Cardiac muscle cell (in vitro differentiated cells and primary cell): ENCODE results near the gene ARHGAP25. TPM values are rescaled to one million over a fixed set of nuclear protein-coding genes. Genes with fewer than 3 reads are reported as not detected.

ENCODE experiments used
- DNase-seq, 2 donors: peaks; one replicate each; pipeline versions ENCODE4 v3.0.0 to v3.0.0-alpha.2; 2010 to 2017; ENCODE audit warnings: low read depth in 1 of 2, low spot score in 1 of 2
- H3K27ac ChIP-seq: fragments of 200-600 bp; sonication (generic); 2 replicates; pipeline ENCODE4 v1.5.1; 2016
- H3K27me3 ChIP-seq: fragments of 200-600 bp; sonication (generic); 2 replicates; pipeline ENCODE4 v1.6.0; 2016; ENCODE audit warnings: control low read depth
- H3K36me3 ChIP-seq: fragments of 200-600 bp; sonication (generic); 2 replicates; pipeline ENCODE4 v1.5.1; 2016; ENCODE audit warnings: control low read depth
- H3K4me1 ChIP-seq: fragments of 200-600 bp; sonication (generic); 2 replicates; pipeline ENCODE4 v1.8.1; 2017; ENCODE audit warnings: low read depth, mild to moderate bottlenecking, mixed run types
- H3K4me3 ChIP-seq: fragments of 200-600 bp; sonication (generic); 2 replicates; pipeline ENCODE4 v1.5.1; 2016; ENCODE audit warnings: mild to moderate bottlenecking
- H3K9me3 ChIP-seq: fragments of 200-600 bp; sonication (generic); 2 replicates; pipeline ENCODE4 v1.5.1; 2017; ENCODE audit warnings: low read depth, mild to moderate bottlenecking, control low read depth
- CTCF ChIP-seq: IDR thresholded peaks from 2 replicates; pipeline ENCODE4 v1.5.1; 2012; ENCODE audit warnings: low read depth, mild to moderate bottlenecking, low read length
- polyA plus RNA-seq: library from polyadenylated mRNA; unstranded; fragments of >200 nt; fragmentation: Nextera tagmentation; extraction: Ambion mirVana; gene quantifications from 2 replicates; pipeline ENCODE4 v1.2.1, GENCODE V29; 2016
- total RNA-seq: library from RNA; depleted of rRNA; stranded (reverse); fragments of >200 nt; gene quantifications from 2 replicates; pipeline ENCODE4 v1.2.3, GENCODE V29; 2016

The ARHGAP25 gene
- total and polyA plus RNA-seq, 2 experiments from 2014 or later: 3.9 to 7.7 TPM

DNA sequence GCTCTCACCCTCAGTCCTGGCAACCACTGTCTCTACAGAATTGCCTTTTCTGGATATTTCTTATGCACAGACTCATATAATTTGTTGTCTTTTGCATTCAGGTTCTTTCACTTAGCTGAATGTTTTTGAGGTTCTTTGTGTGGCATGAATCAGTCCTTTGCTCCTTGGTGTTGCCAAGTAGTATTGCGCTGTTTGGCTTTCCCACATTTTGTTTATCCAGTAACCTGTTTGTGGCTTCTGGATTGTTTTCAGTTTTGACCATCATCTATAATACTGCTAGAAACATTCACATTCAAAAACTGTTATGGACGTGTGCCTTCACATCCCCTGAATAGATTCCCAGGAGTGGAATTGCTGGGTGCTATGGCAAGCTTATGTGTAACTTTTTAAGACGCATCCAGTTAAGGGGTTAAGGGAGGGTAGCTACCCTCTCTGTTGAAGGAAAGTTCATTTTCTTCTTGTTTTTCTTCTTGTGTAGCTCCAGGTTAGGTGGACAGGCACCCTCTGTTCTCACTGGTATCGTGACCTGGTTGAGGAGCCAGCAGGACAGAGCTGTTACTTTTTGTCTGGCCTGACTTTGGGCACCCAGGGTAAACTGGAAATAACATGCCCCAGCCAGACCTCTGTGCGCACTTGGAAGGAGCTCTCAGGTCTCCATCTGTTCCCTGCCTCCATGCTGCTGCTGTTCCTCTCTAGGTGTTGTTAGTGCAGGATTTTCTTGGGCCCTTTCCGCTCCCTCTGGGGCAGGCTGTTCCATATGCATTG, 29.6 kb downstream of the ARHGAP25 start:
- Histone ChIP-seq H3K9me3 (no peaks in the 10 kb centered on the region), H3K4me3 (no peak overlapping the region), H3K27me3 (no peaks in the 10 kb centered on the region), H3K36me3 (no peaks in the 10 kb centered on the region), H3K4me1 (peaks cover 50% of the 10 kb centered on the region), H3K27ac (no peak overlapping the region)
- no peak for DNase-seq
- no peak for TF ChIP-seq CTCF

DNA sequence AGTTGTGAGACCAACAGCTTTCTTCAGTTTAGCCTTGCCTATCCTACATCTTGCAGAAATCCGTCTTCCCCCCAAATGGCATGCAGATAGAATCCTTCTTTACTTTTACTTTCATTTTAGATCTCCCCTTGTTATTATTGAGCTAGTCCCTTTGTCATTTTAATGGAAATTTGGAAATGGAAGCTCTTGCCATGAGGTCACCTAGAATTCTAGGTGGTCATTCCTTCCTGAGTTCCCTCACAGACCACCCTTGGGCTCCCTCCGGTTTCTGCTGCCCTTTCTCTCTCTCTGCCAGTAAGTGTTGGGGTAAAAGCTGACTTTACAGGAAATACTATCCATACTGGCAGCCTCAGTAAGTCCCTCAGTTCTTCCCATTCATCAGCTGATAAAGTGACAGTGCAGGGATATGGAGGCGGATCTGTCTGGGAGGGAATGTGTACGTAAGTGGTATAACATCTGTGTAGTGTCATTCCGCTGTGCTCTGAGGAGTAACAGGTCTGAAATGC, 30.2 kb downstream of the ARHGAP25 start:
- Histone ChIP-seq H3K27ac (peak overlapping the region; percentile 34), H3K4me1 (peaks cover 50% of the 10 kb centered on the region), H3K27me3 (no peaks in the 10 kb centered on the region), H3K36me3 (no peaks in the 10 kb centered on the region), H3K9me3 (no peaks in the 10 kb centered on the region), H3K4me3 (no peak overlapping the region)
- peak; percentile 65 to 86 for DNase-seq
- no peak for TF ChIP-seq CTCF

DNA sequence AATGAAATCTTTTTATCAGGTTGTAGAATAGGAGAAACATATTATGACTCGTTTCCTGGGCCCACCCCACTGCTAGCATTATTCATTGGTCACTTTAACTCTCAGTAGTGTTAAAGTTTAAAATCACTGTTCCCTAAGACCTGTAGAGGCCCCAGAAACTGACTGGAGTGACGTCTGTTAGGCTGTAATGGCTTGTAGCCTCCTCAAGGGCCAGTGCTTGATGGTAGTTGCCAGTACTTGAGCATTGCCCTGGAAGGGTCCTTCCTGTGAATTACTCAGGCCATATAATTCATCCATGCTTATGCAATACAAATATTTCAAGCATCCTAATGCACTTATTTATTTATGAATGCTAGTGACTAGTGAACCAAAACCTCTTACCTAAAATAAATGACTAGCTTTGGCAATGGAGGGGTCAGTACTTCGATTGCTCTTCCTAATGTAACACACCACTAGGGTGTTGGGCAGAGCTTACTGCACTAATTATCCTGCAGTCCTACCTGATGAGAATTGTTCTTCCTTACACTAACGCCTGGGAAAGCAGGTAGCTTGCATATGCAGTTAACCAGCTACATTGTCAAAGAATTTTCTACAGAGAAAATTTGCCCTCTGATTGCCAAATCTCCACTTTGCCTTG, 31.2 kb downstream of the ARHGAP25 start:
- Histone ChIP-seq H3K4me3 (no peak overlapping the region), H3K4me1 (peaks cover 50% of the 10 kb centered on the region), H3K9me3 (no peaks in the 10 kb centered on the region), H3K27ac (no peak overlapping the region), H3K27me3 (no peaks in the 10 kb centered on the region), H3K36me3 (no peaks in the 10 kb centered on the region)
- peak in 1 of 2 donors; percentile 34 for DNase-seq
- no peak for TF ChIP-seq CTCF

- no peaks in the 10 kb centered on the region for H3K27me3 ChIP-seq
- no peak overlapping the region for H3K4me3 ChIP-seq
- no peak overlapping the region for H3K27ac ChIP-seq
- H3K4me1 ChIP-seq: peaks cover 50% of the 10 kb centered on the region
- TF ChIP-seq CTCF: no peak
- H3K9me3 ChIP-seq: no peaks in the 10 kb centered on the region
- no peaks in the 10 kb centered on the region for H3K36me3 ChIP-seq
- DNase-seq: peak; percentile 30 to 93
Observed at GRCh38 chr2:68766376-68766845, 31.8 kb downstream of the ARHGAP25 start.

DNA sequence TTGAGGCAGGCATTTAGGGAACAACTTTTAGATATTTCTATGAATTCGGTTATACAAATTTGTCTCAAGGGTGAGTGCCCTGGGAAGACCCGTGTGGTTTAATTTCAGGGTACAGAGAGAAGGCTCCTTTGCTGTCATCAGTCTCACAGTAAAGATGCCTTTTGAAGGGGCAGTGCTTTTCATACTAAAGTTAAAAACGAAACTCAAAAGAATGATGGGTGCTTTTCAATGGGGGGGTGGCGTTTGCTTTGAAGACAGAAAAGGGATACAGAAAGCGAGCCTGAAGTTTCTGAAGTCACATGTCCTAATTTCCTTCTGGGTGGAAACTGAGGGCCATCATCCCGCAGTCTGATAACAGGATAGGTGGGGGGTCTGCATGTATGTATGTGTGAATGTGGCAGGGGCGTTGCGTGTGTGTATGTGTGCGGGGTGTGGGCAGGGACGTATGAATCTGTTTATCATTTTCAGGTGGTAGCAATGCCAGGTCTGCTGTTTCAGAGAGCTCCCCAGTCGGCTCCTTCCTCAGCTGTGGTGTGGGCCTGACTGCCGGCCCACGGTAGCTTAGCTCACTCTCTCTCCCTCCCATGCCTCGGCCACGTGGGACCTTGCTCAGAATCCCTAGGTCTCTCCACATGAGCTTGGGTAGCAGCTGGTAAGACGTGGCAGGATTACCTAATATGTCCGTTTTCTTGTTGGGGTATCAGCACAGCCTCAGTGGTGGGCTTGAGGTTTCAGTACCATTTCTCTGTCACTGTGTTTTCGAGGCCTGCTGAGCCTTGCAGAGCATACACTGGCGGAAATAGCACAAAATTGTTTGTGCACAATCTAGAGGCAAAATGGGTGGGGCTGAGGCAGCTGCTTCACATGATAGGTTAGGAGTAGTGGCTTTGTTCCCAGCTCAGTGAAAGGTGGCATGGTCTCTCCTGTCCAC, 32.7 kb downstream of the ARHGAP25 start:
- H3K9me3 ChIP-seq: no peaks in the 10 kb centered on the region
- H3K4me3 ChIP-seq: no peak overlapping the region
- no peaks in the 10 kb centered on the region for H3K27me3 ChIP-seq
- H3K36me3 ChIP-seq: no peaks in the 10 kb centered on the region
- TF ChIP-seq CTCF: no peak
- DNase-seq: no peak
- H3K27ac ChIP-seq: no peak overlapping the region
- H3K4me1 ChIP-seq: peaks cover 41% of the 10 kb centered on the region
